Measurements from ENCODE around the gene PCDHB7.
"Not testable (repeated sequence)": the region's sequence is repeated elsewhere in the genome, so short reads cannot be mapped to it uniquely, and the experiment has no call there.

Gene PCDHB7

DNA sequence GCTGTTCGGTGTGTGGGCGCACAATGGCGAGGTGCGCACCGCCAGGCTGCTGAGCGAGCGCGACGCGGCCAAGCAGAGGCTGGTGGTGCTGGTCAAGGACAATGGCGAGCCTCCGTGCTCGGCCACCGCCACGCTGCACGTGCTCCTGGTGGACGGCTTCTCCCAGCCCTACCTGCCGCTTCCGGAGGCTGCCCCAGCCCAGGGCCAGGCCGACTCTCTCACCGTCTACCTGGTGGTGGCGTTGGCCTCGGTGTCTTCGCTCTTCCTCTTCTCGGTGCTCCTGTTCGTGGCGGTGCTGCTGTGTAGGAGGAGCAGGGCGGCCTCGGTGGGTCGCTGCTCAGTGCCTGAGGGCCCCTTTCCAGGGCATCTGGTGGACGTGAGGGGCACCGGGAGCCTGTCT is 7.4 kb downstream of the PCDHB7 start:
- in situ Hi-C loops (cut with MboI; ENCODE audit: low sequenced_read_pairs) = not testable (repeated sequence)

DNA sequence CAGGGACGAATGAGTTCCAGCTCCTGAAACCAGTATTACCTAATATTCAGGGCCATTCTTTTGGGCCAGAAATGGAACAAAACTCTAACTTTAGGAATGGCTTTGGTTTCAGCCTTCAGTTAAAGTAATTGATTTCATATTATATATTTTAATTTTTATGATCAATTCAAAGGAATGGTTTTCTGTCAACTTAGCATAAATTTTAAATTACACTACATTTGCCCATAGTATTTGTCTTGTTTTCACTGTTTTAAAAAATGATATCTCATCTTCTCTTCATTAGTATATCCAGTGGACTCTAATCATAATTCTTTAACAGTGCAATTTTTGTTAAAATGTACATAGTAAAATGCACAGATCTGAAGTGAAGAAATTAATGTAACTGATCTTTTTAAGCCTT is 7.9 kb downstream of the PCDHB7 start:
- in situ Hi-C loops (cut with MboI; ENCODE audit: low sequenced_read_pairs) = no loop called here

DNA sequence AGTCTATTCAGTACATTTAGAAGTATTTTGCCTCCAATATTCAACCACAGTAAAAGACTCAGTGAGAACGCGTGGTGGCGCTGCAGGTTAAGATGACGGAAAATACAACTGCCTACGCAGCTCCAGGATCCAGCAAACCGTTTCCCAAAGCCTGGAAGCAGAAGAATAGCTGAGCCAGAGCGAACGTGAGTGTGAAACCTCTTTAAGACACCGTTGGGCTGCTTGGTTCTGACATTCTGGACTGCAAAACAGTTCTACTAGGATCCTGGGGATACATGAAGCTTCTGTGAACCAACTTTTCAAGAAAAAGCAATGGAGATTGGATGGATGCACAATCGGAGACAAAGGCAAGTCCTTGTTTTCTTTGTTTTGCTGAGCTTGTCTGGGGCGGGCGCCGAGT is 9.8 kb downstream of the PCDHB7 start, which contains the start of gene PCDHB16:
Gene PCDHB16 (plus strand): TSS at position 140 of the 400 bp plus-strand sequence. CDS start 173 bp downstream, at position 313.
- in situ Hi-C loops (cut with MboI; ENCODE audit: low sequenced_read_pairs) = no loop called here

DNA sequence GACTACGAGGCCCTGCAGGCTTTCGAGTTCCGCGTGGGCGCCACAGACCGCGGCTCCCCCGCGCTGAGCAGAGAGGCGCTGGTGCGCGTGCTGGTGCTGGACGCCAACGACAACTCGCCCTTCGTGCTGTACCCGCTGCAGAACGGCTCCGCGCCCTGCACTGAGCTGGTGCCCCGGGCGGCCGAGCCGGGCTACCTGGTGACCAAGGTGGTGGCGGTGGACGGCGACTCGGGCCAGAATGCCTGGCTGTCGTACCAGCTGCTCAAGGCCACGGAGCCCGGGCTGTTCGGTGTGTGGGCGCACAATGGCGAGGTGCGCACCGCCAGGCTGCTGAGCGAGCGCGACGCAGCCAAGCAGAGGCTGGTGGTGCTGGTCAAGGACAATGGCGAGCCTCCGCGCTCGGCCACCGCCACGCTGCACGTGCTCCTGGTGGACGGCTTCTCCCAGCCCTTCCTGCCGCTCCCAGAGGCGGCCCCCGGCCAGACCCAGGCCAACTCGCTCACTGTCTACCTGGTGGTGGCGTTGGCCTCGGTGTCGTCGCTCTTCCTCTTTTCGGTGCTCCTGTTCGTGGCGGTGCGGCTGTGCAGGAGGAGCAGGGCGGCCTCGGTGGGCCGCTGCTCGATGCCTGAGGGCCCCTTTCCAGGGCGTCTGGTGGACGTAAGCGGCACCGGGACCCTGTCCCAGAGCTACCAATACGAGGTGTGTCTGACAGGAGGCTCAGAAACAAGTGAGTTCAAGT is 11.8 kb downstream of the PCDHB7 start:
- in situ Hi-C loops (cut with MboI; ENCODE audit: low sequenced_read_pairs) = not testable (repeated sequence)

DNA sequence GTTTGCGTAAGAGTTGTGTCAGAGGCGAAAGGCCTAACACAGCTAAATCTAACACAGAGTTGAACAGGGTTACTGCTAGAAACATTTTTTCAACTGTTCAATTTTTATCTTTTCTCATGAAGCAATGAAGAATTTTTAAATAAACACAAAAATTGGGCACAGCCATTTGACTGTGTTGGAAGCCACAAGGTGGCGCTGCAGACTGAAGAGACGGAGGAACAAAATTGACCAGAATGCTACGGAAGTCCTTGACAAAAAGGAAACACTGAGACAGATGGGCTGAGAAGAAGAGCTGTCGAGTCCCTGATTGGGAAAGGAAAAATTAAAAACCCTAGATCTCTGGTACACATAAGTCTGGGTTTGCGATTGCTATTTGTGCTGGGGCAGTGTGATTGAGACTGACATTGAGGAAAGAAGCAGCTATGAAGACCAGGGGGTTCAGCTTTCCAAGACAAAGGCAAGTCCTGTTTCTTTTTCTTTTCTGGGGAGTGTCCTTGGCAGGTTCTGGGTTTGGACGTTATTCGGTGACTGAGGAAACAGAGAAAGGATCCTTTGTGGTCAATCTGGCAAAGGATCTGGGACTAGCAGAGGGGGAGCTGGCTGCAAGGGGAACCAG is 14.6 kb downstream of the PCDHB7 start, which contains the start of gene PCDHB9:
Gene PCDHB9 (plus strand): TSS at position 265 of the 616 bp plus-strand sequence. CDS start 158 bp downstream, at position 423.
- in situ Hi-C loops (cut with MboI; ENCODE audit: low sequenced_read_pairs) = no loop called here

DNA sequence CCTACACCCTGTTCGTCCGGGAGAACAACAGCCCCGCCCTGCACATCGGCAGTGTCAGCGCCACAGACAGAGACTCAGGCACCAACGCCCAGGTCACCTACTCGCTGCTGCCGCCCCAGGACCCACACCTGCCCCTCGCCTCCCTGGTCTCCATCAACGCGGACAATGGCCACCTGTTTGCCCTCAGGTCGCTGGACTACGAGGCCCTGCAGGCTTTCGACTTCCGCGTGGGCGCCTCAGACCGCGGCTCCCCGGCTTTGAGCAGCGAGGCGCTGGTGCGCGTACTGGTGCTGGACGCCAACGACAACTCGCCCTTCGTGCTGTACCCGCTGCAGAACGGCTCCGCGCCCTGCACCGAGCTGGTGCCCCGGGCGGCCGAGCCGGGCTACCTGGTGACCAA is 16.2 kb downstream of the PCDHB7 start:
- in situ Hi-C loops (cut with MboI; ENCODE audit: low sequenced_read_pairs) = not testable (repeated sequence)

DNA sequence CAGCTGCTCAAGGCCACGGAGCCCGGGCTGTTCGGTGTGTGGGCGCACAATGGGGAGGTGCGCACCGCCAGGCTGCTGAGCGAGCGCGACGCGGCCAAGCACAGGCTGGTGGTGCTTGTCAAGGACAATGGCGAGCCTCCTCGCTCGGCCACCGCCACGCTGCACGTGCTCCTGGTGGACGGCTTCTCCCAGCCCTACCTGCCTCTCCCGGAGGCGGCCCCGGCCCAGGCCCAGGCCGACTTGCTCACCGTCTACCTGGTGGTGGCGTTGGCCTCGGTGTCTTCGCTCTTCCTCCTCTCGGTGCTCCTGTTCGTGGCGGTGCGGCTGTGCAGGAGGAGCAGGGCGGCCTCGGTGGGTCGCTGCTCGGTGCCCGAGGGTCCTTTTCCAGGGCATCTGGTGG is 16.7 kb downstream of the PCDHB7 start:
- in situ Hi-C loops (cut with MboI; ENCODE audit: low sequenced_read_pairs) = not testable (repeated sequence)

DNA sequence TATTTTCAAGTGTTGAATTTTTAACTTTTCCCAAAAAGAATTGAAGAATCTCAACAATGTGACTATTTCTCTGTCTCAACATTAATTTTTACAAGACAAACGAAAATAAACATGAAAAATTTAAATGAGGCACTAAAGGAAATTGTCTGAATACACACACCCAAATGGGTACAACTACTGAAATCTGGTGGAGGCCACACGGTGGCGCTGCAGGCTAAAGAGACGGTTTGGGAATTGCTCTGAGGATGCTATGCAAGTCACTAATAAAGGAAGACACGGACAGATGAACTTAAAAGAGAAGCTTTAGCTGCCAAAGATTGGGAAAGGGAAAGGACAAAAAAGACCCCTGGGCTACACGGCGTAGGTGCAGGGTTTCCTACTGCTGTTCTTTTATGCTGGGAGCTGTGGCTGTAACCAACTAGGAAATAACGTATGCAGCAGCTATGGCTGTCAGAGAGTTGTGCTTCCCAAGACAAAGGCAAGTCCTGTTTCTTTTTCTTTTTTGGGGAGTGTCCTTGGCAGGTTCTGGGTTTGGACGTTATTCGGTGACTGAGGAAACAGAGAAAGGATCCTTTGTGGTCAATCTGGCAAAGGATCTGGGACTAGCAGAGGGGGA is 19.8 kb downstream of the PCDHB7 start, which contains the start of gene PCDHB10:
Gene PCDHB10 (plus strand): TSS at position 244 of the 616 bp plus-strand sequence. CDS start 200 bp downstream, at position 444.
- in situ Hi-C loops (cut with MboI; ENCODE audit: low sequenced_read_pairs) = no loop called here

DNA sequence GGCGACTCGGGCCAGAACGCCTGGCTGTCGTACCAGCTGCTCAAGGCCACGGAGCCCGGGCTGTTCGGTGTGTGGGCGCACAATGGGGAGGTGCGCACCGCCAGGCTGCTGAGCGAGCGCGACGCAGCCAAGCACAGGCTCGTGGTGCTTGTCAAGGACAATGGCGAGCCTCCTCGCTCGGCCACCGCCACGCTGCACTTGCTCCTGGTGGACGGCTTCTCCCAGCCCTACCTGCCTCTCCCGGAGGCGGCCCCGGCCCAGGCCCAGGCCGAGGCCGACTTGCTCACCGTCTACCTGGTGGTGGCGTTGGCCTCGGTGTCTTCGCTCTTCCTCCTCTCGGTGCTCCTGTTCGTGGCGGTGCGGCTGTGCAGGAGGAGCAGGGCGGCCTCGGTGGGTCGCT is 21.9 kb downstream of the PCDHB7 start:
- in situ Hi-C loops (cut with MboI; ENCODE audit: low sequenced_read_pairs) = not testable (repeated sequence)

DNA sequence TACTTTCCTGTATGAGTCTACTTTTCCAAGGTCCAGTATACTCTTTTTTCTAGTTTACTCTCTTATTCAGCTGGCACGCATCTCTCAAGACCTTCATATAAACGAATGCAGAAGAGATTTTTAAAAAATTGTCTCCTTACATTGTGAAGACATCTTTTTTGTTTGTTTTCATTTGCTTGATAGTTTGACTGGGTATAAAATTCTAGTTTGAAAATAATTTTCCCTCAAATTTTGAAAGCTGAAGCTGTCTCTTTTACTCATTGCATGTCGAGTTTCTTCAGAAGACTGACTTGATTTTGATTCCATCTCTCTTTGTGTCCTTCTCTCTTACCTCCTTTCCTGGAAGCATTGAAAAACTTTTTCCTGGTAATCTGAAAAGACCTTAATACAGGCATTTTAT is 23.9 kb downstream of the PCDHB7 start:
- in situ Hi-C loops (cut with MboI; ENCODE audit: low sequenced_read_pairs) = no loop called here

DNA sequence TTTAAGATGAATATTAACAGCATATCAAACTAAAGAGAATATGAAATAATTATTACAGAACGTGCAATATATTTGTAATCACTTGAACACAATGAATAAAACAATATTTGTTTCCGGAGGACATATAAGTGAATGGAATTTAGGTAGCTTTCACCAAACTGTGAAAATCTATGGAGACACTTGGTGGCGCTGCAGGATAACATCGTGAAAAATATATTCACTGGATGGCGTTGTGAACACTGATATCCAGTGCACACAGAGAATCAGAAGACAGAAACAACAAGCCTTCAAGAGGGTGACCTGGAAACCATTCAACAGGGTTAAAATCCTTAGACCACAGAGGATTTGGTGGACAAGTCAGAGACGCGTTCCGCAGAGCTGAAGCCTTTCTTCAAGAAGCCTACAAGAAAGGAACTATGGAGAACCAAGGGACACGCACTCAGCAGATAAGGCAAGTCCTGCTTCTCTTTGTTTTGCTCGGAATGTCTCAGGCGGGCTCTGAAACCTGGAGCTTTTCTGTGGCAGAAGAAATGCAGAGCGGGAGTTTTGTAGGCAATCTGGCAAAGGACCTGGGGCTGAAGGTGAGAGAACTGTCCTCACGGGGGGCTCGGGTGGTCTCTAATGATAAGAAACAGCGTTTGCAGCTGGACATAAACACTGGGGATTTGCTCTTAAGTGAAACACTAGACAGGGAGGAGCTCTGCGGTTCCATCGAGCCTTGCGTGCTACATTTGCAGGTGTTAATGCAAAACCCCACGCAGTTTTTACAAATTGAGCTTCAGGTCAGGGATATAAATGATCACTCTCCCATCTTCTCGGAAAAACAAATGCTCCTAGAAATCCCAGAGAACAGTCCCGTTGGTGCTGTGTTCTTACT is 27.2 kb downstream of the PCDHB7 start, which contains the start of gene PCDHB11:
Gene PCDHB11 (plus strand): TSS at position 269 of the 877 bp plus-strand sequence. CDS start 148 bp downstream, at position 417.
- in situ Hi-C loops (cut with MboI; ENCODE audit: low sequenced_read_pairs) = no loop called here

DNA sequence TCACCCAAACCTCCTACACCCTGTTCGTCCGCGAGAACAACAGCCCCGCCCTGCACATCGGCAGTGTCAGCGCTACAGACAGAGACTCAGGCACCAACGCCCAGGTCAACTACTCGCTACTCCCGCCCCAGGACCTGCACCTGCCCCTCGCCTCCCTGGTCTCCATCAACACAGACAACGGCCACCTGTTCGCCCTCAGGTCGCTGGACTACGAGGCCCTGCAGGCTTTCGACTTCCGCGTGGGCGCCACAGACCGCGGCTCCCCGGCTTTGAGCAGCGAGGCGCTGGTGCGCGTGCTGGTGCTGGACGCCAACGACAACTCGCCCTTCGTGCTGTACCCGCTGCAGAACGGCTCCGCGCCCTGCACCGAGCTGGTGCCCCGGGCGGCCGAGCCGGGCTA is 28.7 kb downstream of the PCDHB7 start:
- in situ Hi-C loops (cut with MboI; ENCODE audit: low sequenced_read_pairs) = not testable (repeated sequence)

DNA sequence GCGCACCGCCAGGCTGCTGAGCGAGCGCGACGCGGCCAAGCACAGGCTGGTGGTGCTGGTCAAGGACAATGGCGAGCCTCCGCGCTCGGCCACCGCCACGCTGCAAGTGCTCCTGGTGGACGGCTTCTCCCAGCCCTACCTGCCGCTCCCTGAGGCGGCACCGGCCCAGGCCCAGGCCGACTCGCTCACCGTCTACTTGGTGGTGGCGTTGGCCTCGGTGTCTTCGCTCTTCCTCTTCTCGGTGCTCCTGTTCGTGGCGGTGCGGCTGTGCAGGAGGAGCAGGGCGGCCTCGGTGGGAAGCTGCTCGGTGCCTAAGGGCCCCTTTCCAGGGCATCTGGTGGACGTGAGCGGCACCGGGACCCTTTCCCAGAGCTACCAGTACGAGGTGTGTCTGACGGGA is 29.2 kb downstream of the PCDHB7 start:
- in situ Hi-C loops (cut with MboI; ENCODE audit: low sequenced_read_pairs) = not testable (repeated sequence)

DNA sequence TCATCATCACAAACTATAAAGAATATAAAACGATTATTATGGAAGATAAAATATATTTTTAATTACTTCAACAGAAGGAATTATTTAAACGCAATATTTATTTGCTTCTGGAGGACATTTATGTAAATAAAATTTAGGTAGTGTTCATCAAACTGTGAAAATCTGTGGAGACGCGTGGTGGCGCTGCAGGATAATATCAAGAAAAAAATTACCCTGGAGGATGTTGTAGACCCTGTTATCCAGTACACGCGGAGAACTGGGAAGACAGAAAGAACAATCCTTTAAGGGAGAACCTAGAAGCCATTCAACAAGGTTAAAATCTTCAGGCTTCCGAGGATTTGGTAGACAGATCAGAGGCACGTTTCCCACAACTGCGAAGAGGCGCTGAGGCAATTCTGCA is 36.0 kb downstream of the PCDHB7 start, which contains the start of gene PCDHB12:
Gene PCDHB12 (plus strand): TSS at position 242 of the 400 bp plus-strand sequence. CDS start 189 bp downstream, outside the sequence.
- in situ Hi-C loops (cut with MboI; ENCODE audit: low sequenced_read_pairs) = no loop called here

DNA sequence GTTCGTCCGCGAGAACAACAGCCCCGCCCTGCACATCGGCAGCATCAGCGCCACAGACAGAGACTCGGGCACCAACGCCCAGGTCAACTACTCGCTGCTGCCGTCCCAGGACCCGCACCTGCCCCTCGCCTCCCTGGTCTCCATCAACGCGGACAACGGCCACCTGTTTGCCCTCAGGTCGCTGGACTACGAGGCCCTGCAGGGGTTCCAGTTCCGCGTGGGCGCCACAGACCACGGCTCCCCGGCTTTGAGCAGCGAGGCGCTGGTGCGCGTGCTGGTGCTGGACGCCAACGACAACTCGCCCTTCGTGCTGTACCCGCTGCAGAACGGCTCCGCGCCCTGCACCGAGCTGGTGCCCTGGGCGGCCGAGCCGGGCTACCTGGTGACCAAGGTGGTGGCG is 37.8 kb downstream of the PCDHB7 start:
- in situ Hi-C loops (cut with MboI; ENCODE audit: low sequenced_read_pairs) = not testable (repeated sequence)

DNA sequence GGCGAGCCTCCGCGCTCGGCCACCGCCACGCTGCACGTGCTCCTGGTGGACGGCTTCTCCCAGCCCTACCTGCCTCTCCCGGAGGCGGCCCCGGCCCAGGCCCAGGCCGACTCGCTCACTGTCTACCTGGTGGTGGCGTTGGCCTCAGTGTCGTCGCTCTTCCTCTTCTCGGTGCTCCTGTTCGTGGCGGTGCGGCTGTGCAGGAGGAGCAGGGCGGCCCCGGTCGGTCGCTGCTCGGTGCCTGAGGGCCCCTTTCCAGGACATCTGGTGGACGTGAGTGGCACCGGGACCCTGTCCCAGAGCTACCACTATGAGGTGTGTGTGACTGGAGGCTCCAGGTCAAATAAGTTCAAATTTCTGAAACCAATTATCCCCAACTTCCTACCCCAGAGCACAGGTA is 38.4 kb downstream of the PCDHB7 start:
- in situ Hi-C loops (cut with MboI; ENCODE audit: low sequenced_read_pairs) = not testable (repeated sequence)

DNA sequence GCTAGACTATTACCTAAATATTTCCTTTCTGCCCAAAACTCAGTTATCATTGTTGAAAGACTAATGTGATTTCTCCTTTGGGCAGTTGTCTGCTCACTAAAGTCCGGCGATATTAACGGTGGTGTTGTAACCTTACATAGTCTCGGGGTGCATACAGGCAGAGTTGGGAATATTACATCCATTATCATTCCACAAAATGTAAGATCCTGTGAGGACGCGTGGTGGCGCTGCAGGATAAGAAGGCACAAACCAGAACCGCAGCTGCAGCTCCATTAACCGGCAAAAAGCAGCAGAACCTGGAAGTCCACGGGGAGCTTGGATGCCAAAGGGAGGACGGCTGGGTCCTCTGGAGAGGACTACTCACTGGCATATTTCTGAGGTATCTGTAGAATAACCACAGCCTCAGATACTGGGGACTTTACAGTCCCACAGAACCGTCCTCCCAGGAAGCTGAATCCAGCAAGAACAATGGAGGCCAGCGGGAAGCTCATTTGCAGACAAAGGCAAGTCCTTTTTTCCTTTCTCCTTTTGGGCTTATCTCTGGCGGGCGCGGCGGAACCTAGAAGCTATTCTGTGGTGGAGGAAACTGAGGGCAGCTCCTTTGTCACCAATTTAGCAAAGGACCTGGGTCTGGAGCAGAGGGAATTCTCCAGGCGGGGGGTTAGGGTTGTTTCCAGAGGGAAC is 41.4 kb downstream of the PCDHB7 start, which contains the start of gene PCDHB13:
Gene PCDHB13 (plus strand): TSS at position 264 of the 684 bp plus-strand sequence. CDS start 205 bp downstream, at position 469.
- in situ Hi-C loops (cut with MboI; ENCODE audit: low sequenced_read_pairs) = not testable (repeated sequence)

DNA sequence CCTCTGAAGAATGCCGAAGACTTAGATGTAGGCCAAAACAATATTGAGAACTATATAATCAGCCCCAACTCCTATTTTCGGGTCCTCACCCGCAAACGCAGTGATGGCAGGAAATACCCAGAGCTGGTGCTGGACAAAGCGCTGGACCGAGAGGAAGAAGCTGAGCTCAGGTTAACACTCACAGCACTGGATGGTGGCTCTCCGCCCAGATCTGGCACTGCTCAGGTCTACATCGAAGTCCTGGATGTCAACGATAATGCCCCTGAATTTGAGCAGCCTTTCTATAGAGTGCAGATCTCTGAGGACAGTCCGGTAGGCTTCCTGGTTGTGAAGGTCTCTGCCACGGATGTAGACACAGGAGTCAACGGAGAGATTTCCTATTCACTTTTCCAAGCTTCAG is 42.1 kb downstream of the PCDHB7 start:
- in situ Hi-C loops (cut with MboI; ENCODE audit: low sequenced_read_pairs) = not testable (repeated sequence)

DNA sequence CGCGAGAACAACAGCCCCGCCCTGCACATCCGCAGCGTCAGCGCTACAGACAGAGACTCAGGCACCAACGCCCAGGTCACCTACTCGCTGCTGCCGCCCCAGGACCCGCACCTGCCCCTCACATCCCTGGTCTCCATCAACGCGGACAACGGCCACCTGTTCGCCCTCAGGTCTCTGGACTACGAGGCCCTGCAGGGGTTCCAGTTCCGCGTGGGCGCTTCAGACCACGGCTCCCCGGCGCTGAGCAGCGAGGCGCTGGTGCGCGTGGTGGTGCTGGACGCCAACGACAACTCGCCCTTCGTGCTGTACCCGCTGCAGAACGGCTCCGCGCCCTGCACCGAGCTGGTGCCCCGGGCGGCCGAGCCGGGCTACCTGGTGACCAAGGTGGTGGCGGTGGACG is 43.1 kb downstream of the PCDHB7 start:
- in situ Hi-C loops (cut with MboI; ENCODE audit: low sequenced_read_pairs) = not testable (repeated sequence)

DNA sequence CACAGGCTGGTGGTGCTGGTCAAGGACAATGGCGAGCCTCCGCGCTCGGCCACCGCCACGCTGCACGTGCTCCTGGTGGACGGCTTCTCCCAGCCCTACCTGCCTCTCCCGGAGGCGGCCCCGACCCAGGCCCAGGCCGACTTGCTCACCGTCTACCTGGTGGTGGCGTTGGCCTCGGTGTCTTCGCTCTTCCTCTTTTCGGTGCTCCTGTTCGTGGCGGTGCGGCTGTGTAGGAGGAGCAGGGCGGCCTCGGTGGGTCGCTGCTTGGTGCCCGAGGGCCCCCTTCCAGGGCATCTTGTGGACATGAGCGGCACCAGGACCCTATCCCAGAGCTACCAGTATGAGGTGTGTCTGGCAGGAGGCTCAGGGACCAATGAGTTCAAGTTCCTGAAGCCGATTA is 43.6 kb downstream of the PCDHB7 start:
- in situ Hi-C loops (cut with MboI; ENCODE audit: low sequenced_read_pairs) = not testable (repeated sequence)

All from HL-60/S4 treated with phorbol 12-myristate 13-acetate at 8.2 ng/mL for 4 days and 3 days (cell line).